SK-N-DZ (cell line): Measurements from ENCODE around the gene MIP.
"Not testable (repeated sequence)": the region's sequence is repeated elsewhere in the genome, so short reads cannot be mapped to it uniquely, and the experiment has no call there.

Experiments used
- DNase-seq: peaks from one replicate; pipeline ENCODE4 v3.0.0-alpha.2; 2015; ENCODE audit warnings: low spot score

Gene MIP

GRCh38 chr12:56468216-56469006 lies 14.0 kb upstream of the MIP start, which contains the start of gene SPRYD4:
SPRYD4 (plus strand) TSS chr12:56468578; CDS start chr12:56468592, 14 bp downstream.
- peak; percentile 94 for DNase-seq

DNA sequence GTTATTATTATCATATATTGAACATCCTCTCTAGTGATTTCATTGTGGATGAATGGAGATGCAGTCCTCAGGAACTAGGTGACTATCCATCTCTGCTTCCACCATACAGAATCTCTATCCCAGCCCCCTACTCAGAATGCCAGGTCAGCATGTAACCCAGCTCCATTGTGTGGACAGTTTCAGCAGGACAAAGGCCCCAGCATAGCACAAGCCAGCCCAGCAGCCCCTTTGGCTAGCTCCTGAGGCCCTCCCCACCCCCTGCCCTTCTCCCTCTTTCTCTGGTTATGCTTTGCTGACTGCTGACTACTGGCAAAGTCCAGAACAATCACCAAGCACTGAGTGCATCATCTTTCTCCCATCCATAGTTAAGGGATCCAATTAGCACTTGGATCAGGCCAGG lies 8.1 kb upstream of the MIP start:
- DNase-seq: no peak

- DNase-seq: no peak
These were observed 7.0 kb upstream of the MIP start for GRCh38 chr12:56461235-56462159.

- no peak for DNase-seq
These were observed 3.4 kb upstream of the MIP start for GRCh38 chr12:56457817-56458216.

DNA sequence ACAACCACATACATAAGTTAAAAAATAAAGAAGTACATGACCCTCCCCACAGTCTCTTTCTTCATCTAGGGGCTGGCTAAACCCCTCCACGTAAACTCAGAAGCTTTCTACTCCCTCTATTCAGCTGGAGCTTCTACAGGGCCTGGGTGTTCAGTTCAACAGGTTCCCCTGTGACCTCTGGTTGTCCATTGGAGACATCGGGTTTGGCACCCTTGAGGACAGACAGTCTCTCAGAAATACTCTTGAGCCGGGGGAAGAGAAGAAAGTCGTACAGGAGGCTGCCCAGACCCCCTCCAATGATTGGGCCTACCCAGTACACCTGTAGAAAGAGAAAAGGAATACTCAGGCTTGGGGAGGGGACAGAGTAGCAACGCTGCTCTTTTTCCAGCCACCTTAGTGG lies 3.3 kb downstream of the MIP start:
- no peak for DNase-seq

GRCh38 chr12:56450241-56450640 lies 4.2 kb downstream of the MIP start:
- no peak for DNase-seq

DNA sequence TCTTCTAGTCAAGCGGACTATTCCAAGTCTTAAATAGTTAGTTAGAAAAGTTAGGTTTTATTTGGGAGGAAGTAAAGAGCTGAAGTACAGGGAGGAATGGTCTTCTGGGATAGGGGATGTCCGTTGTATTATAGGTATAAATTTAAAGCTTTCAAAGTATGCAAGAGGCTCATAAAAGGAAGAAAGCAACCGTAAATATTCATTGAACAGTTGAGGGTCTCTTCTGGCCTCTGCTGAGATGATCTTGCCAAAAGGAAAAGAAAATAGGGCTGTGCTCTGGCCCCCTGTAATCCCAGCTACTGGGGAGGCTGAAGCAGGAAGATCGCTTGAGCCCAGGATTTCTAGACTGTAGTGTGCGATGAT lies 4.9 kb downstream of the MIP start:
- DNase-seq: no peak

GRCh38 chr12:56448860-56449621 lies 5.4 kb downstream of the MIP start, which contains the start of gene TIMELESS:
TIMELESS (minus strand) TSS chr12:56449426; CDS start chr12:56434170, 15,256 bp downstream.
- DNase-seq: peak; percentile 96

DNA sequence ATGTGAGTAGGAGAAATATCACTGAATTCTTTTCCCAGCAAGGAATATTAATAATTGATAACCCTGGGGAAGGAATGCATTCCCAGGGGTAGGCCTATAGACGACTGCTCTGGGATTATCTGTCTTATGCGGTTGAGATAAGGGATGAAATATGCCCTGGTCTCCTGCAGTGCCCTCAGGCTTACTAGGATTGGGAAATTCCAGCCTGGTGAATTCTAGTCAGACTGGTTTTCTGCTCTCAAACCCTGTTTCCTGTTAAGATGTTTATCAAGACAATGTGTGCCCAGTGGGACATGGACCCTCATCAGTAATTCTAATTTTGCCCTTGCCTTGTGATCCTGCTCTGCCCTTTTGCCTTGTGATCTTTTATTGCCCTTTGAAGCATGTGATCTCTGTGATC lies 11.2 kb downstream of the MIP start:
- not testable (repeated sequence) for DNase-seq

DNA sequence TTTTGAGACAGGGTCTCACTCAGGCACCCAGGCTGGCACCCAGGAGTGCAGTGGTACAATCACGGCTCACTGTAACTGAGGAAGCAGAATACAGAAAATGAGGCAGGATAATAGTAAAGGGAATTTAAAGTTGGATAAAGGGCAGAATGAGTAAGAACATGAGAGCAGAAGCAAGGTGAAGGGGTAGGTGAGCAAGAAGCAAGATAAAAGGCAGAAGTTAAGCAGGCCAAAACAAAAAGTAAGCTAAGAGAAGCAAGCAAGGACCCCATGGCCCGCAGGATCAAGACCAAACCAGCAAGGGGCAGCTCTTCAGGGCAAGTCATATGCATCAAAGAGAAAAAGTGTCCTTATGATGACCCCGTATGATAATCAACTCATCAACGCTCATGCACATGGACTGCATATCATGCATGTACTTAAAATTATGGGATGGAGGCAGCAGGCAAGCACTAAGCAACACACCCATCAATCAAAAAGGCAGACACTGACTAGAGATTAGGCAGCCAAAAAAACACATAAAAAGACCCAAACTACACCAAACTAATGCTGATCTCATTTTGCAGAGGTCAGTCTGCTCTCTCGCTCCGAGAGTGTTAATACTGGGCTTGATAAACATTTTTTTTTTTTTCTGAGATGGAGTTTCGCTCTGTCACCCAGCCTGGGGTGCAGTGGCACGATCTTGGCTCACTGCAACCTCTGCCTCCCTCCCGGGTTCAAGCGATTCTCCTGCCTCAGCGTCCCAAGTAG lies 16.9 kb downstream of the MIP start:
- DNase-seq: no peak

DNA sequence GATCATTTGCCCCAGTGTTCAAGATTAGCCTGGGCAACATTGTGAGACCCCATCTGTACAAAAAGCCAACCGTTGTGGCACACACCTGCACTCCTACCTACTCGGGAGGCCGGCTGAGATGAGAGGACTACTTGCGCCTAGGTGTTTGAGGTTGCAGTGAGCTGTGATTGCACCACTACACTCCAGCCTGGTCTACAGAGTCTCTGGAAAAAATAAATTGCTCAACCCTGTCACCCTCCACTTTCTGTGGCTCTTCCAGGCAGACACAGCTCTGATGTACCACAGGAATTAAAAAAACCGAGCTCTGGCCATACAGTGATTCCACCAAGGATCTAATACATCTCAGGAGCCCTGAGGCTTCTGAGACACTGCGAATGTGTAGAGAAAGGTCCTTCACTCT lies 19.6 kb downstream of the MIP start:
- no peak for DNase-seq

GRCh38 chr12:56431850-56432249 lies 22.6 kb downstream of the MIP start:
- no peak for DNase-seq

GRCh38 chr12:56431288-56431687 lies 23.2 kb downstream of the MIP start:
- no peak for DNase-seq

- no peak for DNase-seq
These were observed 28.5 kb downstream of the MIP start for GRCh38 chr12:56425940-56426438.

DNA sequence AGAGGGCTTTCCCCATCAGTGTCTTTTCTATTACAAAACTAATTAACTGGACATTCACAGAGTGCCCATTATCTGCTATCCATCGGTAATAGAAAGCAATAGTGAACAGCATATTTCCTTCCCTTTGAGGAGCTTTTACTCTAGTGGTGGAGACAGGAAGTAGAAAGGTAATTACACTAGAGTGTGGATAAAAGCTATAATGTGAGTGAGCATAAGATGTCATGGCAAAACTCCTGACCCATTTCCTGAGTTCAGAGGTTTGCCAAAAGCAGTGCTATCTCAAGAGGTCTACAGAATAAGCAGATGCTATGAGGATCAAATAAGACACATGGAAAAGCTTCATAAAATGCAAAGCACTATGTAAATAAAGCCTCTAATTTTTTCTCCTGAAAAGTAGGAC lies 29.3 kb downstream of the MIP start:
- no peak for DNase-seq

DNA sequence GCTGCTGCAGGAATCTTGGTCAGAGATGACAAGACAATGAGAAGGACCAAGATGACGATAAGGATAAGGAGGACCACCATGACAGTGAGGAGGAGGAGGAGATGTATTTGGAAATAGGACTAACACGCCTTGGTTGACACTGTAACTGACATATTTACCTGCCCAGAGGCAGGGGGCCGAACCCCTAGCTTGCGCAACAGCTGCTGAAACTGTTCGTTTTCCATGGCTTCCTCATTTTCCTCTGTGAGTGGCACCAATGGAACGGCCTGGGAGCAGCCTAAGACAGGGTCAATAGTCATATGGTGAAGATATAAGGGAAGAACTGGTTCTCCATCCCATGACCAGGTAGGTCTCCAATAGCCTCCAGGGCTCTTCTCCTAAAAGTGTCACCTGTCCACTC lies 34.0 kb downstream of the MIP start:
- no peak for DNase-seq

- no peak for DNase-seq
These were observed 36.7 kb downstream of the MIP start for GRCh38 chr12:56417739-56418138.

- DNase-seq: no peak
These were observed 40.1 kb downstream of the MIP start for GRCh38 chr12:56414401-56414800.

- no peak for DNase-seq
These were observed 41.1 kb downstream of the MIP start for GRCh38 chr12:56413392-56413791.

DNA sequence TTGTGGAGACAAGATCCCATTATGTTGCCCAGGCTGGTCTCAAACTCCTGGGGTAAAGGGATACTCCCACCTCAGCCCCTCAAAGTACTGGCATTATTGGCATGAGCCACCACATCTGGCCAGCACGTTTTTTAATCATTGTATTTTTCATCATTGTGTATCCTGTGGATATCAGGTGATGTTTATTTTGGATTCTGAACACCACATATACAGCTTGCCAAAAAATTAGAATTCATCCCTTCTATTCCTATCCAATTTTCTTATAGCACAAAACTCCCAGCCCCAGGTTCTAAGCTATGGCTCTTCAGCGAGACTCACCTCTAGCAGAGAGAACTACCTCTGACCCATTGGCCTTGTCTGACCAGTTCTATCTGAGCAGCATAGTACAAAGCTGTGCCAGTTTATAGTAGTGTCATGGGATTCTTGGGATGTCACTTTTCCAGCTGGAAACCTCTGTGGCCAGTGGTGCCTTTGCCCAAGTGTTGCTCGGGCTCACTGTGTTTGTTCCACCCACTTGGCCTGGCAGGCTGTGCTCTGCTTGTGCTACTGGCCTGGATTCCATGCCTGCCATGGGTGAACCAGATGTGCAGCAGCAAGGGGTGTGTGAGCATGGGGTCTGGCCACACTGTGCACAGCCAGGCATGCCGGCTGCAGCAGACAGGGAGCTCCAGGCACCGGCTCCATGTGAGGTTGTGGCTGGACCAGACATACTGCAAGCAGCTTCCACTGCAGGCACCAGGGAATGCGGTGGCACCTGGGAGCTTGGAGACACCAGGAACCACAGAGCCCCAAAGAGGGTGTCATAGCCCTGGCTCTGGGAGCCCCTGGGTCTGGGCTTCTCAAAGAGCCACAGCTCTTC lies 42.4 kb downstream of the MIP start:
- no peak for DNase-seq
